Stimulated activated memory B cell treated with anti-CD40 and anti-IgM and Interleukin-4, amounts not matched to agents 10 μg/mL and 1 μg/mL and 100 μg/mL, for 72 hours (primary cell): ENCODE measurements around the gene CDKN2AIP.
"Not testable (repeated sequence)": the region's sequence is repeated elsewhere in the genome, so short reads cannot be mapped to it uniquely, and the experiment has no call there.

Source experiments
- ATAC-seq: fragments of 150-1000 bp; cut with Tn5 transposase; 2 replicates; pipeline ENCODE4 v1.10.0; 2021
- H3K27ac Mint-ChIP-seq: one replicate; pipeline ENCODE4 v1.8.0; 2022; ENCODE audit warnings: mild to moderate bottlenecking, mixed read lengths
- H3K27me3 Mint-ChIP-seq: one replicate; pipeline ENCODE4 v1.8.0; 2022; ENCODE audit warnings: mixed read lengths
- H3K36me3 Mint-ChIP-seq: one replicate; pipeline ENCODE4 v1.8.0; 2022; ENCODE audit warnings: mixed read lengths
- H3K4me1 Mint-ChIP-seq: one replicate; pipeline ENCODE4 v1.8.0; 2022; ENCODE audit warnings: mixed read lengths
- H3K4me3 Mint-ChIP-seq: one replicate; pipeline ENCODE4 v1.8.0; 2022; ENCODE audit warnings: mild to moderate bottlenecking, moderate library complexity, mixed read lengths
- H3K9me3 Mint-ChIP-seq: one replicate; pipeline ENCODE4 v1.8.0; 2022; ENCODE audit warnings: mixed read lengths

CDKN2AIP gene

GRCh38 chr4:183455431-183456195 is 11.2 kb downstream of the CDKN2AIP start:
- no peak for ATAC-seq
- Mint-ChIP-seq H3K27ac (no peak overlapping the region), H3K36me3 (peaks cover 1% of the 10 kb centered on the region), H3K27me3 (no peaks in the 10 kb centered on the region), H3K4me1 (no peaks in the 10 kb centered on the region), H3K4me3 (no peak overlapping the region), H3K9me3 (no peaks in the 10 kb centered on the region)

- no peaks in the 10 kb centered on the region for H3K9me3 Mint-ChIP-seq
- H3K27me3 Mint-ChIP-seq, result no peaks in the 10 kb centered on the region
- no peak overlapping the region for H3K27ac Mint-ChIP-seq
- no peak for ATAC-seq
- H3K4me1 Mint-ChIP-seq, result no peaks in the 10 kb centered on the region
- H3K36me3 Mint-ChIP-seq, result no peaks in the 10 kb centered on the region
- no peak overlapping the region for H3K4me3 Mint-ChIP-seq
These were observed 13.6 kb downstream of the CDKN2AIP start for GRCh38 chr4:183458005-183458404.

GRCh38 chr4:183463903-183464619 is 19.6 kb downstream of the CDKN2AIP start:
- not testable (repeated sequence) for H3K27ac Mint-ChIP-seq, H3K27me3 Mint-ChIP-seq, ATAC-seq, H3K4me3 Mint-ChIP-seq, H3K9me3 Mint-ChIP-seq, H3K4me1 Mint-ChIP-seq, H3K36me3 Mint-ChIP-seq

- ATAC-seq, H3K9me3 Mint-ChIP-seq, H3K4me3 Mint-ChIP-seq, H3K27ac Mint-ChIP-seq, H3K27me3 Mint-ChIP-seq, H3K4me1 Mint-ChIP-seq, H3K36me3 Mint-ChIP-seq: not testable (repeated sequence)
These were observed 21.4 kb downstream of the CDKN2AIP start for GRCh38 chr4:183465879-183466278.

- Mint-ChIP-seq H3K36me3 (peaks cover 6% of the 10 kb centered on the region), H3K27ac (no peak overlapping the region), H3K9me3 (no peaks in the 10 kb centered on the region), H3K4me1 (peaks cover 7% of the 10 kb centered on the region), H3K4me3 (no peak overlapping the region), H3K27me3 (no peaks in the 10 kb centered on the region)
- no peak for ATAC-seq
These were observed 22.8 kb downstream of the CDKN2AIP start for GRCh38 chr4:183467246-183467645.

- Mint-ChIP-seq H3K4me3 (no peak overlapping the region), H3K27me3 (no peaks in the 10 kb centered on the region), H3K4me1 (peaks cover 7% of the 10 kb centered on the region), H3K27ac (no peak overlapping the region), H3K36me3 (peaks cover 6% of the 10 kb centered on the region), H3K9me3 (no peaks in the 10 kb centered on the region)
- ATAC-seq, result no peak
These were observed 24.0 kb downstream of the CDKN2AIP start for GRCh38 chr4:183468210-183469095.

- H3K4me1 Mint-ChIP-seq, result peaks cover 7% of the 10 kb centered on the region
- H3K36me3 Mint-ChIP-seq, result peaks cover 6% of the 10 kb centered on the region
- no peak for ATAC-seq
These were observed 24.8 kb downstream of the CDKN2AIP start for GRCh38 chr4:183469285-183469684.

GRCh38 chr4:183469936-183470335 is 25.5 kb downstream of the CDKN2AIP start:
- no peak overlapping the region for H3K4me3 Mint-ChIP-seq
- no peaks in the 10 kb centered on the region for H3K9me3 Mint-ChIP-seq
- no peak for ATAC-seq
- H3K4me1 Mint-ChIP-seq, result peaks cover 7% of the 10 kb centered on the region
- no peak overlapping the region for H3K27ac Mint-ChIP-seq
- H3K36me3 Mint-ChIP-seq, result peaks cover 6% of the 10 kb centered on the region
- no peaks in the 10 kb centered on the region for H3K27me3 Mint-ChIP-seq

More at GRCh38 chr4:183469285-183469684, 24.8 kb downstream of the CDKN2AIP start:
- no peak overlapping the region for H3K4me3 Mint-ChIP-seq
- no peaks in the 10 kb centered on the region for H3K9me3 Mint-ChIP-seq
- no peaks in the 10 kb centered on the region for H3K27me3 Mint-ChIP-seq
- no peak overlapping the region for H3K27ac Mint-ChIP-seq

GRCh38 chr4:183470821-183471220 is 26.4 kb downstream of the CDKN2AIP start:
- H3K36me3 Mint-ChIP-seq, result peaks cover 6% of the 10 kb centered on the region
- H3K9me3 Mint-ChIP-seq, result no peaks in the 10 kb centered on the region
- H3K4me1 Mint-ChIP-seq, result peaks cover 7% of the 10 kb centered on the region
- no peak for ATAC-seq
- H3K4me3 Mint-ChIP-seq, result no peak overlapping the region
- H3K27me3 Mint-ChIP-seq, result no peaks in the 10 kb centered on the region
- no peak overlapping the region for H3K27ac Mint-ChIP-seq

- Mint-ChIP-seq H3K4me3 (no peak overlapping the region), H3K36me3 (peaks cover 6% of the 10 kb centered on the region), H3K27ac (no peak overlapping the region), H3K9me3 (no peaks in the 10 kb centered on the region), H3K27me3 (no peaks in the 10 kb centered on the region), H3K4me1 (peaks cover 7% of the 10 kb centered on the region)
- ATAC-seq, result no peak
These were observed 27.7 kb downstream of the CDKN2AIP start for GRCh38 chr4:183471946-183472708.

GRCh38 chr4:183478123-183478522 is 33.7 kb downstream of the CDKN2AIP start:
- Mint-ChIP-seq H3K27ac (no peak overlapping the region), H3K4me3 (no peak overlapping the region), H3K4me1 (no peaks in the 10 kb centered on the region), H3K36me3 (no peaks in the 10 kb centered on the region), H3K27me3 (no peaks in the 10 kb centered on the region), H3K9me3 (no peaks in the 10 kb centered on the region)
- no peak for ATAC-seq

GRCh38 chr4:183478926-183479325 is 34.5 kb downstream of the CDKN2AIP start:
- H3K36me3 Mint-ChIP-seq, result no peaks in the 10 kb centered on the region
- no peak overlapping the region for H3K4me3 Mint-ChIP-seq
- no peak for ATAC-seq
- no peaks in the 10 kb centered on the region for H3K4me1 Mint-ChIP-seq
- H3K27me3 Mint-ChIP-seq, result no peaks in the 10 kb centered on the region
- no peaks in the 10 kb centered on the region for H3K9me3 Mint-ChIP-seq
- H3K27ac Mint-ChIP-seq, result no peak overlapping the region

GRCh38 chr4:183482515-183483095 is 38.2 kb downstream of the CDKN2AIP start:
- H3K27ac Mint-ChIP-seq, H3K9me3 Mint-ChIP-seq, H3K4me1 Mint-ChIP-seq, H3K27me3 Mint-ChIP-seq, H3K36me3 Mint-ChIP-seq, H3K4me3 Mint-ChIP-seq, ATAC-seq: not testable (repeated sequence)

GRCh38 chr4:183483997-183484396 is 39.6 kb downstream of the CDKN2AIP start:
- no peaks in the 10 kb centered on the region for H3K9me3 Mint-ChIP-seq
- ATAC-seq, result no peak
- H3K4me3 Mint-ChIP-seq, result no peak overlapping the region
- H3K27ac Mint-ChIP-seq, result no peak overlapping the region
- H3K4me1 Mint-ChIP-seq, result no peaks in the 10 kb centered on the region
- H3K36me3 Mint-ChIP-seq, result no peaks in the 10 kb centered on the region
- no peaks in the 10 kb centered on the region for H3K27me3 Mint-ChIP-seq
